ENCODE data around the gene DRD4.

DRD4 gene

GRCh38 chr11:636511-637332 lies at the start of gene DRD4:
Gene DRD4 (plus strand): TSS chr11:637269. CDS start chr11:637305, 36 bp downstream.
- peaks cover 11 to 17% of the 10 kb centered on the region in 2 donors for H3K27me3 ChIP-seq (ENCODE audit: control insufficient read depth in 2 of 2, insufficient read depth in 2 of 2, low read length in 2 of 2)
- H3K9ac ChIP-seq (ENCODE audit: low read depth in 1 of 2, low read length in 2 of 2) = no peak within 1 kb of the TSS
- H3K27ac ChIP-seq (ENCODE audit: low read depth in 2 of 2, low read length in 2 of 2) = no peak within 1 kb of the TSS
- no peaks in the 10 kb centered on the region for H3K36me3 ChIP-seq (ENCODE audit: control insufficient read depth in 2 of 2, insufficient read depth in 2 of 2, low read length in 2 of 2)
- peak within 1 kb of the TSS in 1 of 2 donors; percentile 10 for H3K4me3 ChIP-seq (ENCODE audit: low read length in 2 of 2)
- H3K4me1 ChIP-seq (ENCODE audit: control insufficient read depth in 2 of 2, insufficient read depth in 2 of 2, low read length in 2 of 2) = peaks cover 0 to 10% of the 10 kb centered on the region in 2 donors
- H3K9me3 ChIP-seq (ENCODE audit: control insufficient read depth in 2 of 2, low read length in 2 of 2) = no peaks in the 10 kb centered on the region

- Histone ChIP-seq H3K4me3 (ENCODE audit: low read length in 2 of 2) (no peak overlapping the region), H3K36me3 (ENCODE audit: control insufficient read depth in 2 of 2, insufficient read depth in 2 of 2, low read length in 2 of 2) (peaks cover 51 to 62% of the 10 kb centered on the region in 2 donors), H3K27ac (ENCODE audit: low read depth in 2 of 2, low read length in 2 of 2) (no peak overlapping the region), H3K9me3 (ENCODE audit: control insufficient read depth in 2 of 2, low read length in 2 of 2) (no peaks in the 10 kb centered on the region), H3K9ac (ENCODE audit: low read depth in 1 of 2, low read length in 2 of 2) (no peak overlapping the region), H3K27me3 (ENCODE audit: control insufficient read depth in 2 of 2, insufficient read depth in 2 of 2, low read length in 2 of 2) (no peaks in the 10 kb centered on the region), H3K4me1 (ENCODE audit: control insufficient read depth in 2 of 2, insufficient read depth in 2 of 2, low read length in 2 of 2) (no peaks in the 10 kb centered on the region)
These were observed 49.5 kb upstream of the DRD4 start for GRCh38 chr11:587546-587945.

GRCh38 chr11:587978-588380 lies 49.1 kb upstream of the DRD4 start:
- H3K4me1 ChIP-seq (ENCODE audit: control insufficient read depth in 2 of 2, insufficient read depth in 2 of 2, low read length in 2 of 2) = no peaks in the 10 kb centered on the region
- no peak overlapping the region for H3K9ac ChIP-seq (ENCODE audit: low read depth in 1 of 2, low read length in 2 of 2)
- peak overlapping the region in 1 of 2 donors; percentile 31 for H3K27ac ChIP-seq (ENCODE audit: low read depth in 2 of 2, low read length in 2 of 2)
- no peaks in the 10 kb centered on the region for H3K27me3 ChIP-seq (ENCODE audit: control insufficient read depth in 2 of 2, insufficient read depth in 2 of 2, low read length in 2 of 2)
- H3K4me3 ChIP-seq (ENCODE audit: low read length in 2 of 2) = no peak overlapping the region
- peaks cover 56 to 66% of the 10 kb centered on the region in 2 donors for H3K36me3 ChIP-seq (ENCODE audit: control insufficient read depth in 2 of 2, insufficient read depth in 2 of 2, low read length in 2 of 2)
- no peaks in the 10 kb centered on the region for H3K9me3 ChIP-seq (ENCODE audit: control insufficient read depth in 2 of 2, low read length in 2 of 2)

GRCh38 chr11:589798-590197 lies 47.3 kb upstream of the DRD4 start:
- Histone ChIP-seq H3K27me3 (ENCODE audit: control insufficient read depth in 2 of 2, insufficient read depth in 2 of 2, low read length in 2 of 2) (no peaks in the 10 kb centered on the region), H3K4me3 (ENCODE audit: low read length in 2 of 2) (no peak overlapping the region), H3K36me3 (ENCODE audit: control insufficient read depth in 2 of 2, insufficient read depth in 2 of 2, low read length in 2 of 2) (peaks cover 58 to 71% of the 10 kb centered on the region in 2 donors), H3K9me3 (ENCODE audit: control insufficient read depth in 2 of 2, low read length in 2 of 2) (no peaks in the 10 kb centered on the region), H3K27ac (ENCODE audit: low read depth in 2 of 2, low read length in 2 of 2) (no peak overlapping the region), H3K9ac (ENCODE audit: low read depth in 1 of 2, low read length in 2 of 2) (no peak overlapping the region), H3K4me1 (ENCODE audit: control insufficient read depth in 2 of 2, insufficient read depth in 2 of 2, low read length in 2 of 2) (no peaks in the 10 kb centered on the region)

- H3K36me3 ChIP-seq (ENCODE audit: control insufficient read depth in 2 of 2, insufficient read depth in 2 of 2, low read length in 2 of 2) = peaks cover 59 to 74% of the 10 kb centered on the region in 2 donors
These were observed 46.1 kb upstream of the DRD4 start for GRCh38 chr11:590997-591396.

GRCh38 chr11:592501-592900 lies 44.6 kb upstream of the DRD4 start:
- H3K9me3 ChIP-seq (ENCODE audit: control insufficient read depth in 2 of 2, low read length in 2 of 2) = no peaks in the 10 kb centered on the region
- H3K27me3 ChIP-seq (ENCODE audit: control insufficient read depth in 2 of 2, insufficient read depth in 2 of 2, low read length in 2 of 2) = no peaks in the 10 kb centered on the region
- no peak overlapping the region for H3K9ac ChIP-seq (ENCODE audit: low read depth in 1 of 2, low read length in 2 of 2)
- no peak overlapping the region for H3K27ac ChIP-seq (ENCODE audit: low read depth in 2 of 2, low read length in 2 of 2)
- no peak overlapping the region for H3K4me3 ChIP-seq (ENCODE audit: low read length in 2 of 2)
- no peaks in the 10 kb centered on the region for H3K4me1 ChIP-seq (ENCODE audit: control insufficient read depth in 2 of 2, insufficient read depth in 2 of 2, low read length in 2 of 2)
- peaks cover 59 to 73% of the 10 kb centered on the region in 2 donors for H3K36me3 ChIP-seq (ENCODE audit: control insufficient read depth in 2 of 2, insufficient read depth in 2 of 2, low read length in 2 of 2)

More at GRCh38 chr11:590997-591396, 46.1 kb upstream of the DRD4 start:
- Histone ChIP-seq H3K9me3 (ENCODE audit: control insufficient read depth in 2 of 2, low read length in 2 of 2) (no peaks in the 10 kb centered on the region), H3K4me3 (ENCODE audit: low read length in 2 of 2) (no peak overlapping the region), H3K27ac (ENCODE audit: low read depth in 2 of 2, low read length in 2 of 2) (no peak overlapping the region), H3K27me3 (ENCODE audit: control insufficient read depth in 2 of 2, insufficient read depth in 2 of 2, low read length in 2 of 2) (no peaks in the 10 kb centered on the region), H3K9ac (ENCODE audit: low read depth in 1 of 2, low read length in 2 of 2) (no peak overlapping the region), H3K4me1 (ENCODE audit: control insufficient read depth in 2 of 2, insufficient read depth in 2 of 2, low read length in 2 of 2) (no peaks in the 10 kb centered on the region)

- Histone ChIP-seq H3K9ac (ENCODE audit: low read depth in 1 of 2, low read length in 2 of 2) (no peak overlapping the region), H3K27me3 (ENCODE audit: control insufficient read depth in 2 of 2, insufficient read depth in 2 of 2, low read length in 2 of 2) (no peaks in the 10 kb centered on the region), H3K27ac (ENCODE audit: low read depth in 2 of 2, low read length in 2 of 2) (no peak overlapping the region), H3K9me3 (ENCODE audit: control insufficient read depth in 2 of 2, low read length in 2 of 2) (no peaks in the 10 kb centered on the region), H3K36me3 (ENCODE audit: control insufficient read depth in 2 of 2, insufficient read depth in 2 of 2, low read length in 2 of 2) (peaks cover 59 to 74% of the 10 kb centered on the region in 2 donors), H3K4me1 (ENCODE audit: control insufficient read depth in 2 of 2, insufficient read depth in 2 of 2, low read length in 2 of 2) (no peaks in the 10 kb centered on the region), H3K4me3 (ENCODE audit: low read length in 2 of 2) (no peak overlapping the region)
These were observed 44.2 kb upstream of the DRD4 start for GRCh38 chr11:592918-593317.

GRCh38 chr11:593347-593746 lies 43.7 kb upstream of the DRD4 start:
- H3K4me1 ChIP-seq (ENCODE audit: control insufficient read depth in 2 of 2, insufficient read depth in 2 of 2, low read length in 2 of 2) = no peaks in the 10 kb centered on the region

GRCh38 chr11:595400-595799 lies 41.7 kb upstream of the DRD4 start:
- Histone ChIP-seq H3K9me3 (ENCODE audit: control insufficient read depth in 2 of 2, low read length in 2 of 2) (no peaks in the 10 kb centered on the region), H3K4me1 (ENCODE audit: control insufficient read depth in 2 of 2, insufficient read depth in 2 of 2, low read length in 2 of 2) (no peaks in the 10 kb centered on the region), H3K27me3 (ENCODE audit: control insufficient read depth in 2 of 2, insufficient read depth in 2 of 2, low read length in 2 of 2) (no peaks in the 10 kb centered on the region), H3K36me3 (ENCODE audit: control insufficient read depth in 2 of 2, insufficient read depth in 2 of 2, low read length in 2 of 2) (peaks cover 55 to 78% of the 10 kb centered on the region in 2 donors), H3K9ac (ENCODE audit: low read depth in 1 of 2, low read length in 2 of 2) (no peak overlapping the region), H3K4me3 (ENCODE audit: low read length in 2 of 2) (no peak overlapping the region), H3K27ac (ENCODE audit: low read depth in 2 of 2, low read length in 2 of 2) (no peak overlapping the region)

More at GRCh38 chr11:593347-593746, 43.7 kb upstream of the DRD4 start:
- no peaks in the 10 kb centered on the region for H3K9me3 ChIP-seq (ENCODE audit: control insufficient read depth in 2 of 2, low read length in 2 of 2)
- peaks cover 61 to 75% of the 10 kb centered on the region in 2 donors for H3K36me3 ChIP-seq (ENCODE audit: control insufficient read depth in 2 of 2, insufficient read depth in 2 of 2, low read length in 2 of 2)
- no peak overlapping the region for H3K27ac ChIP-seq (ENCODE audit: low read depth in 2 of 2, low read length in 2 of 2)
- no peaks in the 10 kb centered on the region for H3K27me3 ChIP-seq (ENCODE audit: control insufficient read depth in 2 of 2, insufficient read depth in 2 of 2, low read length in 2 of 2)
- no peak overlapping the region for H3K9ac ChIP-seq (ENCODE audit: low read depth in 1 of 2, low read length in 2 of 2)
- no peak overlapping the region for H3K4me3 ChIP-seq (ENCODE audit: low read length in 2 of 2)

- peaks cover 55 to 77% of the 10 kb centered on the region in 2 donors for H3K36me3 ChIP-seq (ENCODE audit: control insufficient read depth in 2 of 2, insufficient read depth in 2 of 2, low read length in 2 of 2)
- H3K4me3 ChIP-seq (ENCODE audit: low read length in 2 of 2) = no peak overlapping the region
- H3K9ac ChIP-seq (ENCODE audit: low read depth in 1 of 2, low read length in 2 of 2) = no peak overlapping the region
- H3K27me3 ChIP-seq (ENCODE audit: control insufficient read depth in 2 of 2, insufficient read depth in 2 of 2, low read length in 2 of 2) = no peaks in the 10 kb centered on the region
- no peak overlapping the region for H3K27ac ChIP-seq (ENCODE audit: low read depth in 2 of 2, low read length in 2 of 2)
- H3K4me1 ChIP-seq (ENCODE audit: control insufficient read depth in 2 of 2, insufficient read depth in 2 of 2, low read length in 2 of 2) = no peaks in the 10 kb centered on the region
- H3K9me3 ChIP-seq (ENCODE audit: control insufficient read depth in 2 of 2, low read length in 2 of 2) = no peaks in the 10 kb centered on the region
These were observed 40.7 kb upstream of the DRD4 start for GRCh38 chr11:596374-596773.
